Activated naive CD4-positive, alpha-beta T cell treated with anti-CD3 and anti-CD28 coated beads, Interleukin-2, amount 10 ng/mL, durations not matched to agents 7 days and 5 days (primary cell): ENCODE data around the gene C6orf89.
A peak's percentile ranks its signal among the peaks of the same experiment; 100 is the strongest.
"Not testable (repeated sequence)": the region's sequence is repeated elsewhere in the genome, so short reads cannot be mapped to it uniquely, and the experiment has no call there.

Experiments used
- CTCF ChIA-PET: fragments of 350-600 bp; sonication (Branson Sonifier 250); formaldehyde crosslinking; loops from one replicate; lab custom pipeline; 2021; ENCODE audit warnings: antibody characterized with exemption; lab: Charles Lee
- DNase-seq: peaks from one replicate; pipeline ENCODE4 v3.0.0-alpha.2; 2020
- H3K27ac Mint-ChIP-seq: one replicate; pipeline ENCODE4 v1.8.0; 2021; ENCODE audit warnings: mild to moderate bottlenecking, moderate library complexity, mixed read lengths
- H3K27me3 Mint-ChIP-seq: one replicate; pipeline ENCODE4 v1.8.0; 2021; ENCODE audit warnings: mild to moderate bottlenecking, mixed read lengths
- H3K36me3 Mint-ChIP-seq: one replicate; pipeline ENCODE4 v1.8.0; 2021; ENCODE audit warnings: mixed read lengths
- H3K4me1 Mint-ChIP-seq: one replicate; pipeline ENCODE4 v1.8.0; 2021; ENCODE audit warnings: mixed read lengths
- H3K4me3 Mint-ChIP-seq: one replicate; pipeline ENCODE4 v1.8.0; 2021; ENCODE audit warnings: mild to moderate bottlenecking, moderate library complexity, mixed read lengths
- H3K9me3 Mint-ChIP-seq: one replicate; pipeline ENCODE4 v1.8.0; 2021; ENCODE audit warnings: mixed read lengths

Gene C6orf89

GRCh38 chr6:36944650-36945049 lies 58.9 kb downstream of the C6orf89 start:
- no peak overlapping the region for H3K27ac Mint-ChIP-seq
- H3K36me3 Mint-ChIP-seq, result no peaks in the 10 kb centered on the region
- CTCF ChIA-PET, result no interaction called here
- H3K27me3 Mint-ChIP-seq, result peaks cover 65% of the 10 kb centered on the region
- no peaks in the 10 kb centered on the region for H3K9me3 Mint-ChIP-seq
- H3K4me3 Mint-ChIP-seq, result no peak overlapping the region
- H3K4me1 Mint-ChIP-seq, result peaks cover 32% of the 10 kb centered on the region
- no peak for DNase-seq

- Mint-ChIP-seq H3K4me3 (no peak overlapping the region), H3K27me3 (peaks cover 59% of the 10 kb centered on the region), H3K9me3 (no peaks in the 10 kb centered on the region), H3K27ac (no peak overlapping the region), H3K36me3 (no peaks in the 10 kb centered on the region), H3K4me1 (peaks cover 35% of the 10 kb centered on the region)
- no peak for DNase-seq
- CTCF ChIA-PET, result no interaction called here
Measured at GRCh38 chr6:36945301-36945700, 59.5 kb downstream of the C6orf89 start.

GRCh38 chr6:36946526-36946925 lies 60.8 kb downstream of the C6orf89 start:
- no peaks in the 10 kb centered on the region for H3K36me3 Mint-ChIP-seq
- H3K9me3 Mint-ChIP-seq, result no peaks in the 10 kb centered on the region
- DNase-seq, result no peak
- peaks cover 51% of the 10 kb centered on the region for H3K27me3 Mint-ChIP-seq
- CTCF ChIA-PET, result interaction anchor here (0.8 to 1.8 kb wide), 3 partner anchors 9 to 71 kb away, joined by 3 to 5 read pairs (median 3); no protein-coding TSS in a partner anchor
- H3K27ac Mint-ChIP-seq, result no peak overlapping the region
- H3K4me3 Mint-ChIP-seq, result no peak overlapping the region
- peaks cover 35% of the 10 kb centered on the region for H3K4me1 Mint-ChIP-seq

- peaks cover 35% of the 10 kb centered on the region for H3K4me1 Mint-ChIP-seq
- no peak overlapping the region for H3K27ac Mint-ChIP-seq
- CTCF ChIA-PET, result interaction anchor here (0.6 to 1.8 kb wide), 4 partner anchors 15 to 347 kb away, joined by 3 to 5 read pairs (median 3); no protein-coding TSS in a partner anchor
Measured at GRCh38 chr6:36947570-36948351, 62.0 kb downstream of the C6orf89 start.

GRCh38 chr6:36949076-36949475 lies 63.3 kb downstream of the C6orf89 start:
- not testable (repeated sequence) for H3K4me3 Mint-ChIP-seq, DNase-seq, H3K9me3 Mint-ChIP-seq, H3K36me3 Mint-ChIP-seq, H3K27ac Mint-ChIP-seq
- CTCF ChIA-PET, result interaction anchor here (0.7 to 1.2 kb wide), 4 partner anchors 12 to 273 kb away, joined by 3 to 4 read pairs (median 3); partner anchors contain the start of gene C6orf89
- peaks cover 46% of the 10 kb centered on the region for H3K4me1 Mint-ChIP-seq
- peaks cover 34% of the 10 kb centered on the region for H3K27me3 Mint-ChIP-seq

More at GRCh38 chr6:36947570-36948351, 62.0 kb downstream of the C6orf89 start:
- Mint-ChIP-seq H3K4me3 (no peak overlapping the region), H3K9me3 (no peaks in the 10 kb centered on the region), H3K36me3 (no peaks in the 10 kb centered on the region), H3K27me3 (peaks cover 43% of the 10 kb centered on the region)
- DNase-seq, result peak; percentile 73

- peaks cover 28% of the 10 kb centered on the region for H3K27me3 Mint-ChIP-seq
- no peak overlapping the region for H3K27ac Mint-ChIP-seq
- CTCF ChIA-PET, result interaction anchor here (0.7 to 1.2 kb wide), 4 partner anchors 13 to 274 kb away, joined by 3 to 4 read pairs (median 3); partner anchors contain the start of gene C6orf89
Measured at GRCh38 chr6:36949636-36950035, 63.9 kb downstream of the C6orf89 start.

GRCh38 chr6:36953931-36954261 lies 68.1 kb downstream of the C6orf89 start:
- H3K4me1 Mint-ChIP-seq, result peaks cover 49% of the 10 kb centered on the region
- CTCF ChIA-PET, result interaction anchor here (0.9 to 1.1 kb wide), 2 partner anchors 68 to 102 kb away, joined by 3 read pairs; partner anchors contain the start of gene C6orf89
- peaks cover 29% of the 10 kb centered on the region for H3K27me3 Mint-ChIP-seq
- DNase-seq, result no peak
- no peaks in the 10 kb centered on the region for H3K36me3 Mint-ChIP-seq
- no peak overlapping the region for H3K27ac Mint-ChIP-seq
- no peaks in the 10 kb centered on the region for H3K9me3 Mint-ChIP-seq
- peak overlapping the region; percentile 32 for H3K4me3 Mint-ChIP-seq

More at GRCh38 chr6:36949636-36950035, 63.9 kb downstream of the C6orf89 start:
- H3K9me3 Mint-ChIP-seq, result no peaks in the 10 kb centered on the region
- no peak for DNase-seq
- H3K4me1 Mint-ChIP-seq, result peaks cover 51% of the 10 kb centered on the region
- H3K4me3 Mint-ChIP-seq, result no peak overlapping the region
- H3K36me3 Mint-ChIP-seq, result no peaks in the 10 kb centered on the region

GRCh38 chr6:36954262-36954931 lies 68.6 kb downstream of the C6orf89 start, which contains the start of gene PI16:
PI16 (plus strand) TSS chr6:36954738; CDS start chr6:36954761, 23 bp downstream.
- peaks cover 26% of the 10 kb centered on the region for H3K27me3 Mint-ChIP-seq
- peaks cover 44% of the 10 kb centered on the region for H3K4me1 Mint-ChIP-seq
- no peak within 1 kb of the TSS for H3K27ac Mint-ChIP-seq
- DNase-seq, result peak; percentile 42
- CTCF ChIA-PET, result interaction anchor here (0.9 to 1.1 kb wide), 3 partner anchors 64 to 103 kb away, joined by 3 read pairs; partner anchors contain the start of gene C6orf89
- no peaks in the 10 kb centered on the region for H3K9me3 Mint-ChIP-seq
- H3K36me3 Mint-ChIP-seq, result no peaks in the 10 kb centered on the region
- H3K4me3 Mint-ChIP-seq, result peak within 1 kb of the TSS; percentile 32

GRCh38 chr6:36955136-36955535 lies 69.4 kb downstream of the C6orf89 start:
- Mint-ChIP-seq H3K4me1 (peaks cover 41% of the 10 kb centered on the region), H3K4me3 (peak overlapping the region; percentile 32), H3K36me3 (no peaks in the 10 kb centered on the region), H3K9me3 (no peaks in the 10 kb centered on the region), H3K27me3 (peaks cover 26% of the 10 kb centered on the region), H3K27ac (no peak overlapping the region)
- CTCF ChIA-PET, result interaction anchor here (1.0 to 1.1 kb wide), 3 partner anchors 8 to 63 kb away, joined by 3 to 5 read pairs (median 3); no protein-coding TSS in a partner anchor
- DNase-seq, result no peak

GRCh38 chr6:36955671-36956445 lies 70.1 kb downstream of the C6orf89 start:
- CTCF ChIA-PET, result interaction anchor here (0.7 to 1.1 kb wide), 3 partner anchors 9 to 42 kb away, joined by 3 to 5 read pairs (median 3); no protein-coding TSS in a partner anchor
- Mint-ChIP-seq H3K36me3 (no peaks in the 10 kb centered on the region), H3K27me3 (peaks cover 26% of the 10 kb centered on the region), H3K27ac (no peak overlapping the region), H3K4me1 (peaks cover 47% of the 10 kb centered on the region), H3K4me3 (peak overlapping the region; percentile 32), H3K9me3 (no peaks in the 10 kb centered on the region)
- no peak for DNase-seq

- CTCF ChIA-PET, result interaction anchor here (0.7 kb wide), 1 partner anchor 23 kb away, joined by 3 read pairs; no protein-coding TSS in a partner anchor
- H3K27me3 Mint-ChIP-seq, result peaks cover 27% of the 10 kb centered on the region
- H3K4me3 Mint-ChIP-seq, result no peak overlapping the region
- no peak overlapping the region for H3K27ac Mint-ChIP-seq
- H3K4me1 Mint-ChIP-seq, result peaks cover 53% of the 10 kb centered on the region
- H3K9me3 Mint-ChIP-seq, result no peaks in the 10 kb centered on the region
- no peaks in the 10 kb centered on the region for H3K36me3 Mint-ChIP-seq
- no peak for DNase-seq
Measured at GRCh38 chr6:36956446-36956820, 70.7 kb downstream of the C6orf89 start.

- peak; percentile 14 for DNase-seq
- Mint-ChIP-seq H3K27me3 (peaks cover 35% of the 10 kb centered on the region), H3K4me3 (no peak overlapping the region), H3K9me3 (no peaks in the 10 kb centered on the region), H3K36me3 (no peaks in the 10 kb centered on the region), H3K4me1 (peaks cover 64% of the 10 kb centered on the region), H3K27ac (no peak overlapping the region)
- CTCF ChIA-PET, result no interaction called here
Measured at GRCh38 chr6:36957773-36958271, 72.1 kb downstream of the C6orf89 start.

GRCh38 chr6:36958775-36959554 lies 73.2 kb downstream of the C6orf89 start:
- CTCF ChIA-PET, result interaction anchor here (1.3 kb wide), 1 partner anchor 45 kb away, joined by 3 read pairs; no protein-coding TSS in a partner anchor
- Mint-ChIP-seq H3K27me3 (peaks cover 35% of the 10 kb centered on the region), H3K4me3 (no peak overlapping the region), H3K9me3 (no peaks in the 10 kb centered on the region), H3K4me1 (peaks cover 67% of the 10 kb centered on the region), H3K27ac (no peak overlapping the region), H3K36me3 (no peaks in the 10 kb centered on the region)
- peak; percentile 17 for DNase-seq
